HG03457 (cell line): Measurements from ENCODE around the gene RNF183.
"Not testable (repeated sequence)": the region's sequence is repeated elsewhere in the genome, so short reads cannot be mapped to it uniquely, and the experiment has no call there.

Source experiments
- ATAC-seq: cut with Tn5 transposase; IDR thresholded peaks from one replicate; pipeline ENCODE4 v1.9.1; 2021; ENCODE audit warnings: moderate number of reproducible peaks; ENCODE audit not compliant: unreplicated experiment

The RNF183 gene

GRCh38 chr9:113275157-113276131 lies 27.7 kb downstream of the RNF183 start, which contains the start of the genes CDC26 and PRPF4:
TSS of gene CDC26 (minus strand) at chr9:113275572. CDS start at chr9:113272507, 3,065 bp downstream.
TSS of gene PRPF4 (plus strand) at chr9:113275658. CDS start at chr9:113275744, 86 bp downstream.
- peak; percentile 94 for ATAC-seq

GRCh38 chr9:113274474-113275156 lies 28.6 kb downstream of the RNF183 start:
- peak; percentile 5 for ATAC-seq

- ATAC-seq = no peak
Measured at GRCh38 chr9:113269871-113270270, 33.3 kb downstream of the RNF183 start.

- ATAC-seq = no peak
Measured at GRCh38 chr9:113269355-113269754, 33.8 kb downstream of the RNF183 start.

GRCh38 chr9:113267911-113268566 lies 35.1 kb downstream of the RNF183 start:
- no peak for ATAC-seq

- no peak for ATAC-seq
Measured at GRCh38 chr9:113266174-113266573, 37.0 kb downstream of the RNF183 start.

GRCh38 chr9:113261917-113262671 lies 41.1 kb downstream of the RNF183 start:
- ATAC-seq = no peak

GRCh38 chr9:113258282-113258681 lies 44.9 kb downstream of the RNF183 start:
- ATAC-seq = no peak

- no peak for ATAC-seq
Measured at GRCh38 chr9:113257863-113258262, 45.3 kb downstream of the RNF183 start.

- no peak for ATAC-seq
Measured at GRCh38 chr9:113255438-113255837, 47.7 kb downstream of the RNF183 start.

- no peak for ATAC-seq
Measured at GRCh38 chr9:113254991-113255390, 48.2 kb downstream of the RNF183 start.

- no peak for ATAC-seq
Measured at GRCh38 chr9:113250807-113251206, 52.4 kb downstream of the RNF183 start.

GRCh38 chr9:113249661-113250060 lies 53.5 kb downstream of the RNF183 start:
- ATAC-seq = not testable (repeated sequence)

GRCh38 chr9:113247640-113248039 lies 55.5 kb downstream of the RNF183 start:
- no peak for ATAC-seq
